GM19239 (cell line): ENCODE results near the gene FBXL14.
A peak's percentile ranks its signal among the peaks of the same experiment; 100 is the strongest.

Experiments
- DNase-seq: peaks from one replicate; pipeline ENCODE4 v3.0.0; 2011; ENCODE audit warnings: low spot score; ENCODE audit not compliant: insufficient read length
- FAIRE-seq: peaks from 2 replicates; lab custom pipeline; 2011; peaks lifted over from hg19 to GRCh38; lab: Jason Lieb, UNC

Gene FBXL14

GRCh38 chr12:1519642-1520041 lies 74.7 kb downstream of the FBXL14 start:
- FAIRE-seq: no peak
- DNase-seq: no peak

GRCh38 chr12:1518591-1519516 lies 75.5 kb downstream of the FBXL14 start:
- DNase-seq (no peak), FAIRE-seq (no peak)

DNA sequence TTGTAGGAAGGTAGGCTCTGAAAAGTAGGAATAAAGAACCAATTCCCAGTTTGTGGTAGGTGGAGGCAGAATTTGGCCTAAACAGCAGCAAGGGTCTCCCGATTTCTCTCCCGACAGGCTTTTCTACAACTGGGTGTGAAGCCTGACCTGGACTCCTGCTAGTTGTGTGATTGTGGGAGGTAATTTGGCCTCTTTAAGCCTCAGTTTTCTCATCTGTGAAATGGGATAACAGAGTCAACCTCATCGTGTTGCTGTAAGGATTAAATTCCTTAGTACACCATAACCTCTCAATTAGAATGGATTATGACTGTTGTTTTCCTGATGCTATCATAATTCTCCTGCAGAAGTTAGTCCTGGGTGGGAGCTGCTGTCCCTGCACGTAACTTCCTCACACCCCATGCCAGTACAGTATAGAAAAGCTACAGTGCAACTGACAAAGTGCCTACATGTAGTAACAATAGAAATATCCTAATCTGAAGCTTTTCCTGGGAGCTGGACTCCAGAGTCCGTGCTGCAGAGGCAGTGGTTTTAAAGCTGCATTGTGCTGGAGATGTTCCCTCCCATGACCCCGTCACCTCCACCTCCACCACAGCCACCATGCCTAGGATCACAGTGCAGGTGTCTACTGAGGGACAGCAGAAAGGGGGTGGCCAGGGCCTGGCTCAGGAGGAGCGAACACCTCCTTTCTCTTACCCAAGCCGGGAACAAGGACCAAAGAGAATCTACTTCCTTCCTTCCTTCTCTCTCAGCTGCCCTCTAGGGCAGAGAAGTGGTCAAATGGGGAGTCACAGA lies 76.5 kb downstream of the FBXL14 start:
- no peak for DNase-seq
- FAIRE-seq: no peak

DNA sequence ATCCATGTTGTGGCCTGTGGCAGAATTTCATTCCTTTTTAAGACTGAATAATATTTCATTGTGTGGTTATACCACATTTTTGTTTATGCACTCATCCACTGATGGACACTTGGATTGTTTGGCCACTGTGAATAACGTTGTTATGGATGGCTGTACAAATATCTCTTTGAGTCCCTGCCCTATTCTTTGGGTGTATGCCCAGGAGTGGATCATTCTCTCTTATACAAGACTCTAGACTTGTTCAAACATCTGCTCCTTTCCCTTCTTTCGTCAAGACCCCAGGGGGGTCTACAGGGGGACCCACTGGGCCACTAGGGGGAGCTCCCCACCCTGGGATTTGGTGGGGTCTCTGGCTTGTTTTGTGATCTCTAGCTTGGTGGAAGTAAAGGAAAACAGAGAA lies 77.4 kb downstream of the FBXL14 start:
- DNase-seq: no peak
- FAIRE-seq: peak; percentile 37
